Measurements from ENCODE around the gene PRKACB.
A peak's percentile ranks its signal among the peaks of the same experiment; 100 is the strongest.

Gene PRKACB

GRCh38 chr1:84174051-84174556 is 30.0 kb downstream of the PRKACB start:
- peak; percentile 78 for DNase-seq (ENCODE audit: low read depth, low spot score)
- no peak overlapping the region for H3K4me3 ChIP-seq (ENCODE audit: low read depth, low read length)
- no peak for TF ChIP-seq CTCF (IDR thresholded peaks at IDR 0.05; ENCODE audit: low read depth, low read length)
- in situ Hi-C loops (cut with HindIII; ENCODE audit: low sequenced_read_pairs): no loop called here

GRCh38 chr1:84181350-84182005 is 37.4 kb downstream of the PRKACB start:
- no peak for TF ChIP-seq CTCF (IDR thresholded peaks at IDR 0.05; ENCODE audit: low read depth, low read length)

GRCh38 chr1:84190455-84190854 is 46.4 kb downstream of the PRKACB start:
- no peak for DNase-seq (ENCODE audit: low read depth, low spot score)
- in situ Hi-C loops (cut with HindIII; ENCODE audit: low sequenced_read_pairs): no loop called here
- no peak overlapping the region for H3K4me3 ChIP-seq (ENCODE audit: low read depth, low read length)
- no peak for TF ChIP-seq CTCF (IDR thresholded peaks at IDR 0.05; ENCODE audit: low read depth, low read length)

More at GRCh38 chr1:84181350-84182005, 37.4 kb downstream of the PRKACB start:
- no peak for DNase-seq (ENCODE audit: low read depth, low spot score)
- in situ Hi-C loops (cut with HindIII; ENCODE audit: low sequenced_read_pairs): no loop called here
- H3K4me3 ChIP-seq (ENCODE audit: low read depth, low read length): no peak overlapping the region

- in situ Hi-C loops (cut with HindIII; ENCODE audit: low sequenced_read_pairs): no loop called here
- no peak for DNase-seq (ENCODE audit: low read depth, low spot score)
- TF ChIP-seq CTCF (IDR thresholded peaks at IDR 0.05; ENCODE audit: low read depth, low read length): no peak
- H3K4me3 ChIP-seq (ENCODE audit: low read depth, low read length): no peak overlapping the region
These were observed 48.6 kb downstream of the PRKACB start for GRCh38 chr1:84192681-84193080.

- no peak for TF ChIP-seq CTCF (IDR thresholded peaks at IDR 0.05; ENCODE audit: low read depth, low read length)
- DNase-seq (ENCODE audit: low read depth, low spot score): no peak
- in situ Hi-C loops (cut with HindIII; ENCODE audit: low sequenced_read_pairs): no loop called here
- no peak overlapping the region for H3K4me3 ChIP-seq (ENCODE audit: low read depth, low read length)
These were observed 54.8 kb downstream of the PRKACB start for GRCh38 chr1:84198832-84199231.

GRCh38 chr1:84199257-84199656 is 55.2 kb downstream of the PRKACB start:
- DNase-seq (ENCODE audit: low read depth, low spot score): no peak
- no peak overlapping the region for H3K4me3 ChIP-seq (ENCODE audit: low read depth, low read length)
- in situ Hi-C loops (cut with HindIII; ENCODE audit: low sequenced_read_pairs): no loop called here
- no peak for TF ChIP-seq CTCF (IDR thresholded peaks at IDR 0.05; ENCODE audit: low read depth, low read length)
